Suprapubic skin (tissue), 4 donors: ENCODE measurements around the gene OR6J1.

ENCODE experiments used
- EP300 ChIP-seq: sonication (generic); formaldehyde crosslinking; IDR thresholded peaks from one replicate; pipeline ENCODE4 v1.6.1; 2017; ENCODE audit warnings: antibody characterized with exemption
- POLR2A ChIP-seq, 2 donors: fragments of 450-650 bp; IDR thresholded peaks; one replicate each; pipeline ENCODE4 v1.6.1; 2017; ENCODE audit warnings: antibody characterized with exemption in 2 of 2, mild to moderate bottlenecking in 2 of 2, moderate library complexity in 2 of 2
- POLR2AphosphoS5 ChIP-seq, 3 donors: sonication (generic); formaldehyde crosslinking; IDR thresholded peaks; one replicate each; pipeline ENCODE4 v1.6.1; 2017; ENCODE audit warnings: antibody characterized with exemption in 3 of 3
- TF ChIP-seq, protein P1 (sequence below), 2 donors: fragments of 200-600 bp in 1 of 2; fragments of 450-650 bp in 1 of 2; sonication (generic) in 1 of 2; IDR thresholded peaks; one replicate each; pipeline ENCODE4 v1.5.1; 2016 to 2019; ENCODE audit warnings: antibody characterized with exemption in 2 of 2, mild to moderate bottlenecking in 1 of 2, moderate library complexity in 1 of 2

DNA sequence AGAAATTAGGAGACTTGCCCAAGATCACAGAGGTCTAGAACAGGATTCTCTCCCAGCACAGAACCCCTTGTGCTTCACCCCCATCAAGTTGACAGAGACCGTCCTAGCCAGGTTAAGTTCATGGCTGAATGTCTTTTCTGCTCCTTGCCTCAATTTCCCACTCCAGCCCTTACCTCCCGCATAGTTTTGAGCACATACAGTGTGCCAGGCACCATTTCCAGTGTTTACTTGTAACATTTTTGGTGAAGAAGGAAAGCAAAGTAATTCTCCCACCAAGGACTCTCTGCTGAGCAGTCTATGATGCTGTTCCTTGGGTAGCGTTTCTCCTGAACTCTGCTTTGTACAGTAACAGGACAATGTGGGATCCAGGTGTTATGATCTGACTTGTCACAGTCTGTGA is 44.8 kb downstream of the OR6J1 start:
- TF ChIP-seq, protein P1, sequence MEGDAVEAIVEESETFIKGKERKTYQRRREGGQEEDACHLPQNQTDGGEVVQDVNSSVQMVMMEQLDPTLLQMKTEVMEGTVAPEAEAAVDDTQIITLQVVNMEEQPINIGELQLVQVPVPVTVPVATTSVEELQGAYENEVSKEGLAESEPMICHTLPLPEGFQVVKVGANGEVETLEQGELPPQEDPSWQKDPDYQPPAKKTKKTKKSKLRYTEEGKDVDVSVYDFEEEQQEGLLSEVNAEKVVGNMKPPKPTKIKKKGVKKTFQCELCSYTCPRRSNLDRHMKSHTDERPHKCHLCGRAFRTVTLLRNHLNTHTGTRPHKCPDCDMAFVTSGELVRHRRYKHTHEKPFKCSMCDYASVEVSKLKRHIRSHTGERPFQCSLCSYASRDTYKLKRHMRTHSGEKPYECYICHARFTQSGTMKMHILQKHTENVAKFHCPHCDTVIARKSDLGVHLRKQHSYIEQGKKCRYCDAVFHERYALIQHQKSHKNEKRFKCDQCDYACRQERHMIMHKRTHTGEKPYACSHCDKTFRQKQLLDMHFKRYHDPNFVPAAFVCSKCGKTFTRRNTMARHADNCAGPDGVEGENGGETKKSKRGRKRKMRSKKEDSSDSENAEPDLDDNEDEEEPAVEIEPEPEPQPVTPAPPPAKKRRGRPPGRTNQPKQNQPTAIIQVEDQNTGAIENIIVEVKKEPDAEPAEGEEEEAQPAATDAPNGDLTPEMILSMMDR (IDR thresholded peaks at IDR 0.05): no peak
- TF ChIP-seq POLR2A (IDR thresholded peaks at IDR 0.05): no peak
- no peak for TF ChIP-seq POLR2AphosphoS5 (IDR thresholded peaks at IDR 0.05)
- no peak for TF ChIP-seq EP300
